ENCODE results near the gene A3GALT2. TPM values are rescaled to one million over a fixed set of nuclear protein-coding genes. Genes with fewer than 3 reads are reported as not detected.
A peak's percentile ranks its signal among the peaks of the same experiment; 100 is the strongest.

The A3GALT2 gene
- total and polyA plus RNA-seq, 8 donors: not detected

- no peak overlapping the region for H3K4me3 ChIP-seq
- H3K27me3 ChIP-seq: no peaks in the 10 kb centered on the region
- TF ChIP-seq POLR2A (IDR thresholded peaks at IDR 0.05) (no peak), POLR2AphosphoS5 (IDR thresholded peaks at IDR 0.05) (no peak), CTCF (IDR thresholded peaks at IDR 0.05) (no peak), EP300 (IDR thresholded peaks at IDR 0.05) (no peak)
- DNase-seq: no peak
- WGBS, 5 donors: 75 to 91% (median 87%) methylated on average over 9 of the region's 9 CpGs
- H3K9me3 ChIP-seq: no peaks in the 10 kb centered on the region
- intact Hi-C loops (cut with DNase I; ENCODE audit: low total_unique reads): no loop called here
- peaks cover 91 to 100% (median 100%) of the 10 kb centered on the region in 4 donors for H3K36me3 ChIP-seq
- H3K4me1 ChIP-seq: peaks cover 7 to 62% (median 18%) of the 10 kb centered on the region in 4 donors
- H3K27ac ChIP-seq: peak overlapping the region in 3 of 5 donors; percentile 13 to 69 (median 67)
These were observed 5.9 kb upstream of the A3GALT2 start for GRCh38 chr1:33326785-33327184.

- Histone ChIP-seq H3K27me3 (no peaks in the 10 kb centered on the region), H3K9me3 (no peaks in the 10 kb centered on the region), H3K27ac (peak overlapping the region in 2 of 5 donors; percentile 67 to 69), H3K36me3 (peaks cover 72 to 89% (median 84%) of the 10 kb centered on the region in 4 donors), H3K4me3 (no peak overlapping the region), H3K4me1 (peaks cover 4 to 50% (median 20%) of the 10 kb centered on the region in 4 donors)
- 72 to 83% (median 82%) methylated on average over 20 to 22 of the region's 22 CpGs for WGBS, 5 donors
- TF ChIP-seq EP300 (IDR thresholded peaks at IDR 0.05) (no peak), POLR2AphosphoS5 (IDR thresholded peaks at IDR 0.05) (no peak), POLR2A (IDR thresholded peaks at IDR 0.05) (no peak), CTCF (IDR thresholded peaks at IDR 0.05) (no peak)
- intact Hi-C loops (cut with DNase I; ENCODE audit: low total_unique reads): no loop called here
- no peak for DNase-seq
These were observed 4.0 kb upstream of the A3GALT2 start for GRCh38 chr1:33324677-33325575.

GRCh38 chr1:33323663-33324477 lies 3.0 kb upstream of the A3GALT2 start:
- Histone ChIP-seq H3K4me3 (no peak overlapping the region), H3K36me3 (peaks cover 62 to 78% (median 73%) of the 10 kb centered on the region in 4 donors), H3K27ac (peak overlapping the region in 2 of 5 donors; percentile 20 to 67), H3K27me3 (no peaks in the 10 kb centered on the region), H3K4me1 (peaks cover 4 to 41% (median 20%) of the 10 kb centered on the region in 4 donors), H3K9me3 (no peaks in the 10 kb centered on the region)
- intact Hi-C loops (cut with DNase I; ENCODE audit: low total_unique reads): no loop called here
- DNase-seq: no peak
- TF ChIP-seq CTCF (IDR thresholded peaks at IDR 0.05) (no peak), POLR2AphosphoS5 (IDR thresholded peaks at IDR 0.05) (no peak)
- WGBS, 5 donors: 77 to 90% (median 84%) methylated on average over 14 of the region's 14 CpGs

- Histone ChIP-seq H3K4me1 (peaks cover 3 to 33% (median 15%) of the 10 kb centered on the region in 4 donors), H3K36me3 (peaks cover 53 to 70% (median 65%) of the 10 kb centered on the region in 4 donors), H3K4me3 (no peak overlapping the region), H3K27ac (peak overlapping the region in 2 of 5 donors; percentile 15 to 20), H3K9me3 (no peaks in the 10 kb centered on the region), H3K27me3 (no peaks in the 10 kb centered on the region)
- 69 to 85% (median 83%) methylated on average over 10 of the region's 10 CpGs for whole genome bisulfite sequencing, 5 donors
- DNase-seq: no peak
- intact Hi-C loops (cut with DNase I; ENCODE audit: low total_unique reads): no loop called here
- TF ChIP-seq POLR2AphosphoS5 (IDR thresholded peaks at IDR 0.05) (peak in 1 of 3 donors; percentile 32), CTCF (IDR thresholded peaks at IDR 0.05) (no peak), EP300 (IDR thresholded peaks at IDR 0.05) (no peak)
These were observed 2.1 kb upstream of the A3GALT2 start for GRCh38 chr1:33322870-33323585.

Measured in stomach (tissue), 9 donors.